T47D (cell line): ENCODE results near the gene OSBPL10.
A peak's percentile ranks its signal among the peaks of the same experiment; 100 is the strongest.
"Not testable (repeated sequence)": the region's sequence is repeated elsewhere in the genome, so short reads cannot be mapped to it uniquely, and the experiment has no call there.

ENCODE experiments used
- DNase-seq, 2 experiments: peaks; one replicate each; pipeline versions ENCODE4 v3.0.0 to v3.0.0-alpha.2; 2011 to 2012; ENCODE audit warnings: low read depth in 1 of 2, low spot score in 1 of 2
- JUND ChIP-seq: IDR thresholded peaks from 2 replicates; pipeline ENCODE4 v1.6.1; 2012; ENCODE audit warnings: low read depth
- in situ Hi-C: cut with HindIII; loops from 2 replicates; pipeline ENCODE4 v1.10.0; 2016; ENCODE audit warnings: low sequenced_read_pairs, low pct_unique_long_range_greater_than_20kb

Gene OSBPL10

GRCh38 chr3:32003380-32003779 is 22.3 kb upstream of the OSBPL10 start:
- no peak for DNase-seq
- in situ Hi-C loops, result no loop called here
- TF ChIP-seq JUND, result no peak

- DNase-seq, result no peak
- no peak for TF ChIP-seq JUND
- in situ Hi-C loops, result no loop called here
Observed at GRCh38 chr3:32002561-32003368, 21.7 kb upstream of the OSBPL10 start.

GRCh38 chr3:32000877-32001276 is 19.8 kb upstream of the OSBPL10 start:
- TF ChIP-seq JUND, result no peak
- in situ Hi-C loops, result no loop called here
- DNase-seq, result no peak

GRCh38 chr3:31999907-32000439 is 18.9 kb upstream of the OSBPL10 start:
- TF ChIP-seq JUND, result no peak
- DNase-seq, result no peak
- in situ Hi-C loops, result no loop called here

- DNase-seq, result no peak
- no peak for TF ChIP-seq JUND
- in situ Hi-C loops, result no loop called here
Observed at GRCh38 chr3:31997500-31997899, 16.4 kb upstream of the OSBPL10 start.

GRCh38 chr3:31996195-31996594 is 15.1 kb upstream of the OSBPL10 start:
- TF ChIP-seq JUND, result no peak
- DNase-seq, result no peak
- in situ Hi-C loops, result no loop called here

GRCh38 chr3:31995026-31995425 is 14.0 kb upstream of the OSBPL10 start:
- DNase-seq, in situ Hi-C loops: not testable (repeated sequence)

- no peak for TF ChIP-seq JUND
- DNase-seq, result no peak
- in situ Hi-C loops, result no loop called here
Observed at GRCh38 chr3:31993843-31994242, 12.8 kb upstream of the OSBPL10 start.

- in situ Hi-C loops, DNase-seq: not testable (repeated sequence)
Observed at GRCh38 chr3:31992995-31993394, 11.9 kb upstream of the OSBPL10 start.

GRCh38 chr3:31988271-31988670 is 7.2 kb upstream of the OSBPL10 start:
- DNase-seq, result no peak
- no peak for TF ChIP-seq JUND
- in situ Hi-C loops, result no loop called here

- no peak for DNase-seq
- no peak for TF ChIP-seq JUND
- in situ Hi-C loops, result no loop called here
Observed at GRCh38 chr3:31985831-31986230, 4.8 kb upstream of the OSBPL10 start.

GRCh38 chr3:31984321-31984720 is 3.3 kb upstream of the OSBPL10 start:
- in situ Hi-C loops, result no loop called here
- TF ChIP-seq JUND, result no peak
- DNase-seq, result no peak

- no peak for TF ChIP-seq JUND
- DNase-seq, result peak; percentile 54 to 92
- in situ Hi-C loops, result no loop called here
Observed at GRCh38 chr3:31980530-31981205, 394 bp downstream of the OSBPL10 start.
